Measurements from ENCODE around the gene TBCCD1.

Gene TBCCD1

GRCh38 chr3:186566772-186567071 lies 417 bp downstream of the TBCCD1 start:
- TF ChIP-seq, protein P1, sequence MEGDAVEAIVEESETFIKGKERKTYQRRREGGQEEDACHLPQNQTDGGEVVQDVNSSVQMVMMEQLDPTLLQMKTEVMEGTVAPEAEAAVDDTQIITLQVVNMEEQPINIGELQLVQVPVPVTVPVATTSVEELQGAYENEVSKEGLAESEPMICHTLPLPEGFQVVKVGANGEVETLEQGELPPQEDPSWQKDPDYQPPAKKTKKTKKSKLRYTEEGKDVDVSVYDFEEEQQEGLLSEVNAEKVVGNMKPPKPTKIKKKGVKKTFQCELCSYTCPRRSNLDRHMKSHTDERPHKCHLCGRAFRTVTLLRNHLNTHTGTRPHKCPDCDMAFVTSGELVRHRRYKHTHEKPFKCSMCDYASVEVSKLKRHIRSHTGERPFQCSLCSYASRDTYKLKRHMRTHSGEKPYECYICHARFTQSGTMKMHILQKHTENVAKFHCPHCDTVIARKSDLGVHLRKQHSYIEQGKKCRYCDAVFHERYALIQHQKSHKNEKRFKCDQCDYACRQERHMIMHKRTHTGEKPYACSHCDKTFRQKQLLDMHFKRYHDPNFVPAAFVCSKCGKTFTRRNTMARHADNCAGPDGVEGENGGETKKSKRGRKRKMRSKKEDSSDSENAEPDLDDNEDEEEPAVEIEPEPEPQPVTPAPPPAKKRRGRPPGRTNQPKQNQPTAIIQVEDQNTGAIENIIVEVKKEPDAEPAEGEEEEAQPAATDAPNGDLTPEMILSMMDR (IDR thresholded peaks at IDR 0.05) = no peak

DNA sequence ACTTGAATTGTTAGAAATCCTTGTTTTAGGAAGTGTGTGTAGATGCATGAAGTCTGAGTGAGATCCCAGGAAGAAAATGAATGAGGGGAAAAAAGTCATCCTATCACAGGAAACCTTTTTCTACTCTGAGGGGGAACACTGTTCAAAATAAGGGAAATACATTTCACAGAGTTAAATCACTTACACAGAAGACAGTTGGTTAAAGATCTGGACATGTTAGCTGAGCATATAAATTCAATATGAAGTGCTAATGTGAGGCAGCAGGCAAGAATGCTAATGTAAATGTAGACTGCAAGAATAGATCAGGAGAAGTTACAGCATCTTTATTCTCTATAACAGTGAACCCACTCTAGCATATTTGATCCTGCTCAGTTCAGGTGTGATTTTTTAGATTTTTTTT lies 2.6 kb downstream of the TBCCD1 start:
- TF ChIP-seq, protein P1 (IDR thresholded peaks at IDR 0.05) = no peak

GRCh38 chr3:186552408-186553031 lies 14.6 kb downstream of the TBCCD1 start:
- TF ChIP-seq, protein P1 (IDR thresholded peaks at IDR 0.05) = no peak

DNA sequence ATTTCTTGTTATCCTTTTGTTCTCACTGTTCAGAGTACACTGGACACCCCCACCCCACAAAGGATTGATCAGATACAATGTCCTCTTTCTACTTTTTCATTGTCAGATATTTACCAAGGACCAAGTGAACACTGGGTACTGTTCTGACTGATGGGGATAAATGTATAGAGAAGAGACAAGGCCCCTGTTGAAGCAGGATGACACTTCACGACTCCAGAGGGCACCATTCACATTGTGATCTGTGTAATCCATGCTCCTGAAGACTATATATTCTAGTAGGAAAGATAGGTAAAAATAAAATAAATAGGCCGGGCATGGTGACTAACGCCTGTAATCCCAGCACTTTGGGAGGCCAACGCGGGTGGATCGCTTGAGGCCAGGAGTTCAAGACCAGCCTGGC lies 15.8 kb downstream of the TBCCD1 start:
- TF ChIP-seq, protein P1 (IDR thresholded peaks at IDR 0.05) = no peak

DNA sequence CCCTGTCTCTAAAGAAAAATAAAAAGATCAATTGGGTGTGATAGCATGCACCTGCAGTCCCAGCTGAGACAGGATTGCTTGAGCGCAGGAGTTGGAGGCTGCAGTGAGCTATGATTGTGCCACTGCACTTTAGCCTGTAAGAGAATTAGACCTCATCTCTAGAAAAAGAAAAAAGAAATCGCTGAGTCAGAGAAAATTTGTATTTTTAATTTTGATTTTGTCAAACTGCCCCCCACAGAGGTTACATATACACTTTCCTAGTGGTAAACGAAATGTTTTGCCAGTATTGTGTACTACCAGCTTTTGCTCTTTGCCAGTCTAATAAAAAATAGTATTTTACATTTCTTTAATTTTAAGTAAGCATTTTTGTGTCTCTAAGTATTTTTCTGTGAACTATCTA lies 17.6 kb downstream of the TBCCD1 start:
- TF ChIP-seq, protein P1 (IDR thresholded peaks at IDR 0.05) = no peak

DNA sequence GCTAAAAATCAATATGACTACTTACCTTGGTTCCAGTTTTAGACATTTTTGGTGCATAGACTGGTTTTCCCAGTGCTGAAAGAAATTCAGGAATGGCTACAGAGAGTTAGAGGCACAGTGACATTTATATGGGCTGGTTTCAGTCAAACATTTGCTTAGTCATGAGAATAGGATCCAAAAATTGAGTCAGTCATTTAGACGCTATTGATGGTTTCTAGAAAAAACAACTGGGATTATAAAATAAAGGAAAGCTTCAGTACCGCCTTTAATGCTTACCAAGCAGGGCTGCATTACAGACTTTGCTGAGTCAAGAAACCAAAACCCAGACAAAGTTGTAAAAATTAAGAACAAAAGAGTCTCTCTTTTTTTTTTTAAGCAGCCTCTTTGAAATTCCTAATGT lies 22.9 kb downstream of the TBCCD1 start, which contains the start of gene CRYGS:
TSS of gene CRYGS (minus strand) at position 100 of the 400 bp plus-strand sequence. CDS start at position 46, 54 bp downstream.
- TF ChIP-seq, protein P1 (IDR thresholded peaks at IDR 0.05) = no peak

DNA sequence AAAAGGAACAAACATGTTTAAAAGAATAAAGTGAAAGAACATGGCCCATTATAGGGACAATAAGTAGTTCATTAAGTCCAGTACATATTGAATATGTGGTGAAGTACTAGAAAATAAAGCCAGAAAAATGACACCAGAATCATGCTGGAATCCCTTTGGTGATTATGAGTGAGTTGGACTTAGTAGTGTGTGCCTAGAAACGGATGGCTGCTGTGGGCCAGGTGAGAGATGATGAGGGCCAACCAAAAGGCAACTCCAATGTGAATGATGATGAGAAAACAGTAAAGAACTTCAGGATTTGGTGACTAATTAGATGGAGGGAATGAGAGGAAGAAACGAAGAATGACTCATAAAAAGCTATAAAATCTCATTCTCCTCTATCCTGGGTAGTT lies 26.3 kb downstream of the TBCCD1 start:
- TF ChIP-seq, protein P1 (IDR thresholded peaks at IDR 0.05) = peak; percentile 10; the same call in 1 of the 2 replicates

Measured in LNCAP (cell line).